HUES64 (cell line): Measurements from ENCODE around the gene CDC5L.

Experiments used
- H3K27ac ChIP-seq: 2 replicates; pipeline ENCODE4 v1.7.0; 2013; ENCODE audit warnings: low read depth, low read length, inconsistent platforms
- H3K27me3 ChIP-seq: 2 replicates; pipeline ENCODE4 v1.6.1; 2013; ENCODE audit warnings: mild to moderate bottlenecking, low read length; ENCODE audit not compliant: insufficient read depth
- H3K36me3 ChIP-seq: 2 replicates; pipeline ENCODE4 v1.6.1; 2013; ENCODE audit warnings: mild to moderate bottlenecking, low read length; ENCODE audit not compliant: insufficient read depth
- H3K4me1 ChIP-seq: 2 replicates; pipeline ENCODE4 v1.6.1; 2013; ENCODE audit warnings: mild to moderate bottlenecking, low read length, moderate library complexity; ENCODE audit not compliant: insufficient read depth
- H3K4me3 ChIP-seq: 2 replicates; pipeline ENCODE4 v1.5.1; 2013; ENCODE audit warnings: mild to moderate bottlenecking, low read length, moderate library complexity
- H3K9ac ChIP-seq: 2 replicates; pipeline ENCODE4 v1.6.1; 2013; ENCODE audit warnings: mild to moderate bottlenecking, low read depth, low read length
- H3K9me3 ChIP-seq: 2 replicates; pipeline ENCODE4 v1.6.1; 2013; ENCODE audit warnings: low read depth, low read length; ENCODE audit not compliant: insufficient read depth
- WGBS: fragments of 150-250, 120-280 bp; methylation state at CpG from one replicate; pipeline ENCODE4 v1.1.7; 2013; ENCODE audit warnings: missing lambda C conversion rate; 5-methylcytosine and 5-hydroxymethylcytosine counted together

The CDC5L gene

GRCh38 chr6:44493132-44493531 lies 105.6 kb downstream of the CDC5L start:
- H3K27ac ChIP-seq = no peak overlapping the region
- H3K4me3 ChIP-seq = no peak overlapping the region
- H3K4me1 ChIP-seq = peaks cover 6% of the 10 kb centered on the region; the same call in 1 of the 2 replicates
- no peaks in the 10 kb centered on the region for H3K9me3 ChIP-seq
- no peaks in the 10 kb centered on the region for H3K27me3 ChIP-seq
- 85% methylated on average over 5 of the region's 5 CpGs for WGBS
- H3K36me3 ChIP-seq = no peaks in the 10 kb centered on the region
- H3K9ac ChIP-seq = no peak overlapping the region

- 76% methylated on average over 6 of the region's 6 CpGs for WGBS
- H3K27me3 ChIP-seq = no peaks in the 10 kb centered on the region
- peaks cover 6% of the 10 kb centered on the region; the same call in 1 of the 2 replicates for H3K4me1 ChIP-seq
- no peaks in the 10 kb centered on the region for H3K36me3 ChIP-seq
- no peak overlapping the region for H3K4me3 ChIP-seq
- no peaks in the 10 kb centered on the region for H3K9me3 ChIP-seq
- no peak overlapping the region for H3K9ac ChIP-seq
- H3K27ac ChIP-seq = no peak overlapping the region
Observed at GRCh38 chr6:44493593-44493992, 106.1 kb downstream of the CDC5L start.

GRCh38 chr6:44494011-44494501 lies 106.5 kb downstream of the CDC5L start:
- no peak overlapping the region for H3K4me3 ChIP-seq
- H3K27me3 ChIP-seq = no peaks in the 10 kb centered on the region
- 84% methylated on average over 7 of the region's 7 CpGs for WGBS
- no peaks in the 10 kb centered on the region for H3K36me3 ChIP-seq
- H3K9ac ChIP-seq = no peak overlapping the region
- H3K27ac ChIP-seq = no peak overlapping the region
- peaks cover 6% of the 10 kb centered on the region; the same call in 1 of the 2 replicates for H3K4me1 ChIP-seq
- H3K9me3 ChIP-seq = no peaks in the 10 kb centered on the region

GRCh38 chr6:44495036-44495901 lies 107.8 kb downstream of the CDC5L start:
- Histone ChIP-seq H3K9ac (no peak overlapping the region), H3K36me3 (no peaks in the 10 kb centered on the region), H3K4me3 (no peak overlapping the region), H3K27me3 (no peaks in the 10 kb centered on the region), H3K27ac (no peak overlapping the region), H3K4me1 (peaks cover 6% of the 10 kb centered on the region; the same call in 1 of the 2 replicates), H3K9me3 (no peaks in the 10 kb centered on the region)
- 88% methylated on average over 16 of the region's 16 CpGs for WGBS

GRCh38 chr6:44496665-44497369 lies 109.3 kb downstream of the CDC5L start:
- Histone ChIP-seq H3K27me3 (no peaks in the 10 kb centered on the region), H3K9me3 (no peaks in the 10 kb centered on the region), H3K9ac (no peak overlapping the region), H3K4me3 (no peak overlapping the region), H3K4me1 (peaks cover 6% of the 10 kb centered on the region; the same call in 1 of the 2 replicates), H3K36me3 (no peaks in the 10 kb centered on the region), H3K27ac (no peak overlapping the region)
- 97% methylated on average over 9 of the region's 9 CpGs for WGBS

GRCh38 chr6:44497807-44498206 lies 110.3 kb downstream of the CDC5L start:
- over 99% methylated on average over 5 of the region's 5 CpGs for WGBS
- Histone ChIP-seq H3K27me3 (no peaks in the 10 kb centered on the region), H3K9me3 (no peaks in the 10 kb centered on the region), H3K4me1 (peaks cover 6% of the 10 kb centered on the region; the same call in 1 of the 2 replicates), H3K9ac (no peak overlapping the region), H3K4me3 (no peak overlapping the region), H3K27ac (no peak overlapping the region), H3K36me3 (no peaks in the 10 kb centered on the region)

- no peaks in the 10 kb centered on the region for H3K36me3 ChIP-seq
- H3K9me3 ChIP-seq = no peaks in the 10 kb centered on the region
- H3K27me3 ChIP-seq = no peaks in the 10 kb centered on the region
- H3K4me3 ChIP-seq = no peak overlapping the region
- no peak overlapping the region for H3K9ac ChIP-seq
- H3K4me1 ChIP-seq = peaks cover 6% of the 10 kb centered on the region; the same call in 1 of the 2 replicates
- H3K27ac ChIP-seq = no peak overlapping the region
- 90% methylated on average over 5 of the region's 5 CpGs for WGBS
Observed at GRCh38 chr6:44498436-44498835, 110.9 kb downstream of the CDC5L start.

GRCh38 chr6:44499609-44500008 lies 112.1 kb downstream of the CDC5L start:
- H3K27ac ChIP-seq = no peak overlapping the region
- no peaks in the 10 kb centered on the region for H3K27me3 ChIP-seq
- WGBS = 87% methylated on average over 5 of the region's 5 CpGs
- no peak overlapping the region for H3K9ac ChIP-seq
- H3K9me3 ChIP-seq = no peaks in the 10 kb centered on the region
- no peak overlapping the region for H3K4me3 ChIP-seq
- no peaks in the 10 kb centered on the region for H3K36me3 ChIP-seq
- H3K4me1 ChIP-seq = no peaks in the 10 kb centered on the region
